Measurements from ENCODE around the gene HSD17B12. TPM values are rescaled to one million over a fixed set of nuclear protein-coding genes. Genes with fewer than 3 reads are reported as not detected.

Gene HSD17B12
- total and polyA plus RNA-seq, 2 of the 8 experiments (the other 6 are each of a cell fraction or from before 2014, with no cell fraction given), result 46.0 to 121 TPM

GRCh38 chr11:43868852-43869567, 188.5 kb downstream of the HSD17B12 start (continued):
- TF ChIP-seq CBX5 (IDR thresholded peaks at IDR 0.05; ENCODE audit: low read depth, low read length), result no peak
- TF ChIP-seq SIRT6 (IDR thresholded peaks at IDR 0.05; ENCODE audit: low read length), result no peak

Data from H1 (cell line).